NCI-H1105 treated with DMSO at 0.1 percent for 48 hours (cell line): ENCODE results near the gene PTPRT.
A peak's percentile ranks its signal among the peaks of the same experiment; 100 is the strongest.

Experiments used
- DNase-seq: peaks from one replicate; lab custom pipeline; 2025; lab: John Stamatoyannopoulos, UW

The PTPRT gene

GRCh38 chr20:42714298-42715141, 475.2 kb downstream of the PTPRT start:
- DNase-seq = peak; percentile 94

- no peak for DNase-seq
These were observed 481.4 kb downstream of the PTPRT start for GRCh38 chr20:42708266-42708665.

GRCh38 chr20:42706759-42707158, 482.9 kb downstream of the PTPRT start:
- DNase-seq = peak; percentile 53

- no peak for DNase-seq
These were observed 484.2 kb downstream of the PTPRT start for GRCh38 chr20:42705550-42705949.

GRCh38 chr20:42703744-42704143, 486.0 kb downstream of the PTPRT start:
- no peak for DNase-seq

GRCh38 chr20:42701948-42702347, 487.8 kb downstream of the PTPRT start:
- no peak for DNase-seq

GRCh38 chr20:42700372-42700771, 489.3 kb downstream of the PTPRT start:
- no peak for DNase-seq

- DNase-seq = no peak
These were observed 491.7 kb downstream of the PTPRT start for GRCh38 chr20:42697962-42698361.

- DNase-seq = no peak
These were observed 498.8 kb downstream of the PTPRT start for GRCh38 chr20:42690842-42691437.

- DNase-seq = no peak
These were observed 501.1 kb downstream of the PTPRT start for GRCh38 chr20:42688576-42688975.

- DNase-seq = no peak
These were observed 503.6 kb downstream of the PTPRT start for GRCh38 chr20:42686057-42686456.

GRCh38 chr20:42678895-42679294, 510.8 kb downstream of the PTPRT start:
- no peak for DNase-seq

- no peak for DNase-seq
These were observed 533.6 kb downstream of the PTPRT start for GRCh38 chr20:42656130-42656529.

- no peak for DNase-seq
These were observed 537.4 kb downstream of the PTPRT start for GRCh38 chr20:42652266-42652665.

GRCh38 chr20:42650191-42650746, 539.4 kb downstream of the PTPRT start:
- no peak for DNase-seq

- no peak for DNase-seq
These were observed 540.0 kb downstream of the PTPRT start for GRCh38 chr20:42649748-42650147.

- DNase-seq = peak; percentile 3
These were observed 543.5 kb downstream of the PTPRT start for GRCh38 chr20:42646250-42646649.

GRCh38 chr20:42641886-42642285, 547.8 kb downstream of the PTPRT start:
- no peak for DNase-seq

- DNase-seq = no peak
These were observed 550.6 kb downstream of the PTPRT start for GRCh38 chr20:42639140-42639539.

GRCh38 chr20:42635699-42636411, 553.9 kb downstream of the PTPRT start:
- no peak for DNase-seq

- DNase-seq = no peak
These were observed 555.5 kb downstream of the PTPRT start for GRCh38 chr20:42634156-42634555.

GRCh38 chr20:42628683-42629082, 561.0 kb downstream of the PTPRT start:
- DNase-seq = no peak

- peak; percentile 83 for DNase-seq
These were observed 576.6 kb downstream of the PTPRT start for GRCh38 chr20:42613076-42613475.
